Neutrophil (primary cell): ENCODE measurements around the gene PLA2G4D.

Source experiments
- H3K27ac ChIP-seq: fragments of 200-600 bp; sonication (generic); 2 replicates; pipeline ENCODE4 v1.5.1; 2016; ENCODE audit warnings: mild to moderate bottlenecking, moderate library complexity
- H3K27me3 ChIP-seq: fragments of 200-600 bp; sonication (generic); 2 replicates; pipeline ENCODE4 v1.6.0; 2016; ENCODE audit warnings: mild to moderate bottlenecking
- H3K36me3 ChIP-seq: fragments of 200-600 bp; sonication (generic); 2 replicates; pipeline ENCODE4 v1.5.1; 2017
- H3K4me1 ChIP-seq, 2 experiments: fragments of 200-600 bp in 1 of 2; sonication (generic) in 1 of 2; 1 replicate in 1 of 2; 2 replicates in 1 of 2; pipeline versions ENCODE4 v1.5.1 to v1.6.1; 2013 to 2016; ENCODE audit warnings: low read depth in 1 of 2, low read length in 1 of 2, mild to moderate bottlenecking in 1 of 2, moderate library complexity in 1 of 2; ENCODE audit not compliant: control insufficient read depth in 1 of 2, insufficient read depth in 1 of 2
- H3K4me3 ChIP-seq, 2 experiments: fragments of 200-600 bp in 1 of 2; sonication (generic) in 1 of 2; 1 replicate in 1 of 2; 2 replicates in 1 of 2; pipeline ENCODE4 v1.5.1; 2013 to 2016; ENCODE audit warnings: low read depth in 1 of 2, low read length in 1 of 2, mild to moderate bottlenecking in 1 of 2, moderate library complexity in 1 of 2
- H3K9me3 ChIP-seq: fragments of 200-600 bp; sonication (generic); 2 replicates; pipeline ENCODE4 v1.5.1; 2016
- TF ChIP-seq, protein P1 (sequence below): fragments of 200-600 bp; sonication (generic); IDR thresholded peaks from 2 replicates; pipeline ENCODE4 v1.5.1; 2016; ENCODE audit warnings: antibody characterized with exemption

PLA2G4D gene

GRCh38 chr15:42104095-42104891 lies 9.9 kb upstream of the PLA2G4D start:
- Histone ChIP-seq H3K36me3 (no peaks in the 10 kb centered on the region), H3K4me3 (no peak overlapping the region), H3K27me3 (no peaks in the 10 kb centered on the region), H3K4me1 (peaks cover 41% of the 10 kb centered on the region in 2 experiments), H3K9me3 (no peaks in the 10 kb centered on the region), H3K27ac (peak overlapping the region; percentile 7)
- TF ChIP-seq, protein P1, sequence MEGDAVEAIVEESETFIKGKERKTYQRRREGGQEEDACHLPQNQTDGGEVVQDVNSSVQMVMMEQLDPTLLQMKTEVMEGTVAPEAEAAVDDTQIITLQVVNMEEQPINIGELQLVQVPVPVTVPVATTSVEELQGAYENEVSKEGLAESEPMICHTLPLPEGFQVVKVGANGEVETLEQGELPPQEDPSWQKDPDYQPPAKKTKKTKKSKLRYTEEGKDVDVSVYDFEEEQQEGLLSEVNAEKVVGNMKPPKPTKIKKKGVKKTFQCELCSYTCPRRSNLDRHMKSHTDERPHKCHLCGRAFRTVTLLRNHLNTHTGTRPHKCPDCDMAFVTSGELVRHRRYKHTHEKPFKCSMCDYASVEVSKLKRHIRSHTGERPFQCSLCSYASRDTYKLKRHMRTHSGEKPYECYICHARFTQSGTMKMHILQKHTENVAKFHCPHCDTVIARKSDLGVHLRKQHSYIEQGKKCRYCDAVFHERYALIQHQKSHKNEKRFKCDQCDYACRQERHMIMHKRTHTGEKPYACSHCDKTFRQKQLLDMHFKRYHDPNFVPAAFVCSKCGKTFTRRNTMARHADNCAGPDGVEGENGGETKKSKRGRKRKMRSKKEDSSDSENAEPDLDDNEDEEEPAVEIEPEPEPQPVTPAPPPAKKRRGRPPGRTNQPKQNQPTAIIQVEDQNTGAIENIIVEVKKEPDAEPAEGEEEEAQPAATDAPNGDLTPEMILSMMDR, result no peak

DNA sequence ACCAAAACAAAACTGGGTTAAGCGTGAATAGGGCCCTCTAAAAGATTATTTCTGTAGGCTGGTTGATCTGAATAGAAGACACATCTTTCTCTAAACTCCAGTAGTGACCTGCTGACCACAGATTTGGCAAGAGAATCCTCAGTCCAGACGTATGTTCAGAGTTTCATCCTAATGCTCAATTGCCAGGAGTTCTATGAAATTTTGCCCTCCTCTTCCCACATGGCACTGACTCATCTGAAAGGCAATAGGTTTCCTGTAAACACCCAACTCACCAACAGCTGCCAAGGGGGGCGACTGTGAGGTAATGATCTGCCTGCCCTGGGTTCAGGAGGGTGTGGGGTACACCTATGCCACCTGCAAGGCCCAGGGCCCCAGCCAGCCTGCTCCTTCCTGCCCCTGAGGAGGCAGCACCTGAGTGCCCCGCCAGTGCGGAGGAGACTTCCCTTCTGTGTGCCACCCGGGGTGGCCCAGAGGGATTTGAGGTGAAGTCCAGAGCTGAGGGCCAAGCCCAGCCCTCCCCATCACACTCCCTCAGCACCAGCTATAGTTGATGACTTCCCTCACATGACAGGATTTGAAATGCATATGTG lies 8.4 kb upstream of the PLA2G4D start:
- Histone ChIP-seq H3K9me3 (no peaks in the 10 kb centered on the region), H3K4me3 (no peak overlapping the region), H3K27me3 (no peaks in the 10 kb centered on the region), H3K36me3 (no peaks in the 10 kb centered on the region), H3K4me1 (peaks cover 35 to 36% of the 10 kb centered on the region in 2 experiments), H3K27ac (no peak overlapping the region)
- TF ChIP-seq, protein P1, result no peak

GRCh38 chr15:42101861-42102260 lies 7.5 kb upstream of the PLA2G4D start:
- H3K27ac ChIP-seq, result no peak overlapping the region
- no peaks in the 10 kb centered on the region for H3K27me3 ChIP-seq
- TF ChIP-seq, protein P1, result no peak
- H3K4me1 ChIP-seq, result peaks cover 35 to 36% of the 10 kb centered on the region in 2 experiments
- H3K9me3 ChIP-seq, result no peaks in the 10 kb centered on the region
- no peaks in the 10 kb centered on the region for H3K36me3 ChIP-seq
- H3K4me3 ChIP-seq, result no peak overlapping the region

DNA sequence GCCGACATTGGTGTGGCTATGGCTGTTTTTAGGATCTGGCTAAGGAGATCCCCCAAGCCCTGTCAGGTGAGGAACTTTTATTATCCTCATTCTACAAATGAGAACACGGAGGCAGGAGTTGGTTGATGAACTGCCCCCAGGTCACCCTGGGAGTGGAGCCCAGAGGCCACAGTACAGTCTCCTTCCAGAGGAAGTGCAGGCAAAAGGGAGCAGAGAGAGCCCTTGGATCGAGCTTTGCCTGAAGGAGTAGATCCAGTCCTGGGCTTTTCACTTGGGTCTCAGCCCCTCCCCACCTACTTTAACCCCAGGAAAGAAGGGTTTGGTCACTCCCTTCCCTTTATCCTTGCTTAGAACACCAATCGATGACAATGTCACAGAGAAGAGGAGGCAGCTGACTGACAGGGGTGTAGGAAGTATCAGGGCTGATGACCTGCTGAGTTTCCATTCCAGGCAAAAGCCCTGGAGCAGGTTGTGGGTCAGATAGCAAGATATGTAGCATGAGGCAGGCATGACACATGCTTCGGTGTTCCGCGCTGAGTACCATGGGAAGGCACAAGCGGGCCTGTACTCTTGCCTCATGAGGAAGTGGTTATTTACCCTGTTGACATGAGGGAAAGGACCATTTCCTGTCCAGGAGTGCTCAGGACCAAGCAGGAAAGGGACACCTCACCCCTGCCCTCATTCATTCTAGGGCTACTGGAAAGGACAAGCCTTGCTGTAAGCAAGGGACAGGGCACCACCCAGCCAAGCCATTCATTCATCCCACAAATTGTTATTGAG lies 5.8 kb upstream of the PLA2G4D start:
- H3K27ac ChIP-seq, result peak overlapping the region; percentile 76
- no peaks in the 10 kb centered on the region for H3K9me3 ChIP-seq
- H3K27me3 ChIP-seq, result no peaks in the 10 kb centered on the region
- H3K36me3 ChIP-seq, result no peaks in the 10 kb centered on the region
- TF ChIP-seq, protein P1, result no peak
- peak overlapping the region; percentile 18 to 39 for H3K4me3 ChIP-seq
- H3K4me1 ChIP-seq, result peaks cover 30 to 34% of the 10 kb centered on the region in 2 experiments

DNA sequence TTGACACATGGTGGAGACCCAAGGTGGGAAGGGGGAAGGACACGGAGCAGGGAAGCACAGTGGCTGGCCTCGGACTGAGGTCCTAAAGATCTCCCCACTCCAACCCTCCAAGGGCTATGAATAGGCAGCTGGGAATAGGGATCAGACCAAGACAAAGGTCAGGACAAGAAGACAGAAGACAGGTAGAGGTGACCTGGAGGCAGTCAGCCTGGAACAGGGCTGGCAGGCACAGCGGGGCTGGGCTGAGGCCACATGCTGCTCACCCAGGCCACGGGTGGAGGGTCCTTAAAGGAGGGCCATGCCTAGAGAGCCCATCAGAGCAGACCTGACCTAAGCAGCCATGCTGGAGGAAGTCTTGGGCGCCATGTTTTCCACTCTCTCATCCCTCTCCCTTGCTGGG lies 2.7 kb upstream of the PLA2G4D start:
- Histone ChIP-seq H3K4me1 (peaks cover 18 to 19% of the 10 kb centered on the region in 2 experiments), H3K4me3 (no peak overlapping the region), H3K27me3 (no peaks in the 10 kb centered on the region), H3K36me3 (no peaks in the 10 kb centered on the region), H3K27ac (no peak overlapping the region), H3K9me3 (no peaks in the 10 kb centered on the region)
- TF ChIP-seq, protein P1, result no peak
